Measurements from ENCODE around the gene KCNB1. TPM values are rescaled to one million over a fixed set of nuclear protein-coding genes. Genes with fewer than 3 reads are reported as not detected.

Gene KCNB1
- total RNA-seq, 2 donors from 2014 or later, result 0.52 to 3.3 TPM

DNA sequence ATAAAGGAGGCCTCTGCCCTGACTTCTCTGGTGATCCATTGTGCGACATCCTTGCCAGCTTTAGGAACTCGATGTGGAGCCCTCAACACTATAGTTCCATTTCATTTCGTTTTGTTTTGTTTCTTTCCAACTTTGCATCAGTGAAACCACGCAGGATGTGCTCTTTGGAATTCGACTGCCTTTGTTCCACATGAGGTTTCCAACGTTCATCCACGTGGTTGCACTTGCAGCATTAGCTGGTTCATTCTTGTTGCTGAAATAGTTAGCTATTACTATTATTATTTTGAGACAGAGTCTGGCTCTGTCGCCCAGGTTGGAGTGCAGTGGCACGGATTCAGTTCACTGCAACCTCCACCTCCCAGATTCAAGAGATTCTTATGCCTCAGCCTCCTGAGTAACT, 143.3 kb downstream of the KCNB1 start:
- Histone ChIP-seq H3K27ac (no peak overlapping the region), H3K27me3 (no peaks in the 10 kb centered on the region), H3K36me3 (replicated peaks in 1 of 2; ENCODE audit: insufficient read depth in 1 of 2, low read depth in 2 of 2) (no peaks in the 10 kb centered on the region), H3K9me3 (no peaks in the 10 kb centered on the region), H3K4me3 (no peak overlapping the region), H3K4me1 (no peaks in the 10 kb centered on the region)
- ATAC-seq (no peak), DNase-seq (no peak)
- intact Hi-C loops (cut with DNase I), result loop anchor here (5.0 to 10.0 kb wide), 3 partner anchors 166 to 266 kb away; no protein-coding TSS in a partner anchor
- WGBS, 2 donors, result 43 to 57% methylated on average over 9 of the region's 9 CpGs
- no peak for TF ChIP-seq POLR2A (IDR thresholded peaks at IDR 0.05)
- TF ChIP-seq, protein P1, sequence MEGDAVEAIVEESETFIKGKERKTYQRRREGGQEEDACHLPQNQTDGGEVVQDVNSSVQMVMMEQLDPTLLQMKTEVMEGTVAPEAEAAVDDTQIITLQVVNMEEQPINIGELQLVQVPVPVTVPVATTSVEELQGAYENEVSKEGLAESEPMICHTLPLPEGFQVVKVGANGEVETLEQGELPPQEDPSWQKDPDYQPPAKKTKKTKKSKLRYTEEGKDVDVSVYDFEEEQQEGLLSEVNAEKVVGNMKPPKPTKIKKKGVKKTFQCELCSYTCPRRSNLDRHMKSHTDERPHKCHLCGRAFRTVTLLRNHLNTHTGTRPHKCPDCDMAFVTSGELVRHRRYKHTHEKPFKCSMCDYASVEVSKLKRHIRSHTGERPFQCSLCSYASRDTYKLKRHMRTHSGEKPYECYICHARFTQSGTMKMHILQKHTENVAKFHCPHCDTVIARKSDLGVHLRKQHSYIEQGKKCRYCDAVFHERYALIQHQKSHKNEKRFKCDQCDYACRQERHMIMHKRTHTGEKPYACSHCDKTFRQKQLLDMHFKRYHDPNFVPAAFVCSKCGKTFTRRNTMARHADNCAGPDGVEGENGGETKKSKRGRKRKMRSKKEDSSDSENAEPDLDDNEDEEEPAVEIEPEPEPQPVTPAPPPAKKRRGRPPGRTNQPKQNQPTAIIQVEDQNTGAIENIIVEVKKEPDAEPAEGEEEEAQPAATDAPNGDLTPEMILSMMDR (IDR thresholded peaks at IDR 0.05), result no peak

DNA sequence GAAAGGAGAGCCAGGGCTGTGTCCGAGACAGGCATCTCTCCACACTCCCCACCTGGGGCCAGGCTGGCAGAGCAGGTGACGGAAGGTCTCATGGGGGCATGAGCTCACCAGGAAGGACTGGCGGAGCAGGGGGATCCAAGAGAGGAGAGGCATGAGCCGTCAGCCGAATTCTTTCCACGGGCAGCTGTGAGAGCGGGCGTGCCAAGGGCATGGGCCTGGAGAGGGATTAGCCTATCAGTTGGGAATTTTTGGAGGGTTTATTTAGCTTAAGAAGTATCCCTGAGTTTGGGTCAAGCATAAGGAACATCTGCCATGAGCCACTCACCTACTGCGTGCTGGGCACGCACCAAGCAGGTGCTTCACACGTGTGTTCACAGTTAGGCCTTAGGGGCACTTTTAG, 144.4 kb downstream of the KCNB1 start:
- intact Hi-C loops (cut with DNase I), result loop anchor here (5.0 to 10.0 kb wide), 3 partner anchors 167 to 267 kb away; no protein-coding TSS in a partner anchor
- DNase-seq (no peak), ATAC-seq (no peak)
- Histone ChIP-seq H3K4me1 (no peaks in the 10 kb centered on the region), H3K27me3 (no peaks in the 10 kb centered on the region), H3K36me3 (replicated peaks in 1 of 2; ENCODE audit: insufficient read depth in 1 of 2, low read depth in 2 of 2) (no peaks in the 10 kb centered on the region), H3K9me3 (no peaks in the 10 kb centered on the region), H3K4me3 (no peak overlapping the region), H3K27ac (no peak overlapping the region)
- TF ChIP-seq, protein P1 (IDR thresholded peaks at IDR 0.05), result no peak
- no peak for TF ChIP-seq POLR2A (IDR thresholded peaks at IDR 0.05)
- 85 to 90% methylated on average over 11 of the region's 11 CpGs for WGBS, 2 donors

DNA sequence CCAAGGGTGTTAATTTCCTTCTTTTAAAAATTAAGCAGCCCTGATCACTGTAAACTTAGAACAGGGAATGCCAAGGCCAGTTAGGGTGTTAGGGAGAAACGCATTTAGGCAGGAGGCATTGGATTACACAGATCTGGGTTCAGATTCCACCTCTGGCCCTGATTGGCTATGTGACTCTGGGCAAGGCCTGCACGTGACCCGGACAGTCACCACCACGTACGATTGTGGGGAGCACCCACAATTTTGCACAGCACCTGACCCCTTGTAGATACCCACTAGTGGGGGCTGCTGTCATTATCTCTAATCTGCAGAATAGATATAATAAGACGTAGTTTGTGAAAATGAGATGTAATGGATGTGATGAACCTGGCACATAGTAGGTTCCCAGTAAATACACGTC, 145.1 kb downstream of the KCNB1 start:
- no peak overlapping the region for H3K27ac ChIP-seq
- H3K4me1 ChIP-seq, result no peaks in the 10 kb centered on the region
- no peaks in the 10 kb centered on the region for H3K27me3 ChIP-seq
- DNase-seq (no peak), ATAC-seq (no peak)
- H3K4me3 ChIP-seq, result no peak overlapping the region
- 29 to 51% methylated on average over 4 to 7 of the region's 7 CpGs for WGBS, 2 donors
- intact Hi-C loops (cut with DNase I), result loop anchor here (5.0 to 10.0 kb wide), 3 partner anchors 167 to 267 kb away; no protein-coding TSS in a partner anchor
- no peaks in the 10 kb centered on the region for H3K36me3 ChIP-seq (replicated peaks in 1 of 2; ENCODE audit: insufficient read depth in 1 of 2, low read depth in 2 of 2)
- H3K9me3 ChIP-seq, result no peaks in the 10 kb centered on the region
- no peak for TF ChIP-seq POLR2A (IDR thresholded peaks at IDR 0.05)
- TF ChIP-seq, protein P1 (IDR thresholded peaks at IDR 0.05), result no peak

DNA sequence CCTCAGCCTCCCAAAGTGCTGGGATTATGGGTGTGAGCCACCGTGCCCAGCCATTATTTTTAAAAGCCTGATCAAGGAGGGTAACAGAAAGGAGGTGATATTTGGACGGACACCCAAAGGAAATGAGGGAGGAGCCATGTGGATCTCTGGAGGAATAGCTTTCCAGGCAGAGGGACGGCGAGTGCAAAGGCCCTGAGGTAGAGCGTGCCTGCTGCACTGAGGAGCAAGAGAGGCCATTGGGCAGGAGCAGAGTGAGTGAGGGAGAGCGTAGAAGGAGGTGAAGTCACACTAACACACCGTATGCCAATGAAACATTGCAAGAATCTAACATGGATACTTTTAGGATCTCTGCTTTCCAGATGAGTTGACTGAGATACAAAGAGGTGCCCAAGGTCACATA, 145.7 kb downstream of the KCNB1 start:
- Histone ChIP-seq H3K9me3 (no peaks in the 10 kb centered on the region), H3K4me3 (no peak overlapping the region), H3K4me1 (no peaks in the 10 kb centered on the region), H3K27me3 (no peaks in the 10 kb centered on the region), H3K27ac (no peak overlapping the region), H3K36me3 (replicated peaks in 1 of 2; ENCODE audit: insufficient read depth in 1 of 2, low read depth in 2 of 2) (no peaks in the 10 kb centered on the region)
- WGBS, 2 donors, result 64 to 69% methylated on average over 7 of the region's 7 CpGs
- no peak for TF ChIP-seq POLR2A (IDR thresholded peaks at IDR 0.05)
- TF ChIP-seq, protein P1 (IDR thresholded peaks at IDR 0.05), result no peak
- no peak for DNase-seq
- intact Hi-C loops (cut with DNase I), result loop anchor here (5.0 to 10.0 kb wide), 3 partner anchors 168 to 268 kb away; no protein-coding TSS in a partner anchor
- ATAC-seq, result no peak

DNA sequence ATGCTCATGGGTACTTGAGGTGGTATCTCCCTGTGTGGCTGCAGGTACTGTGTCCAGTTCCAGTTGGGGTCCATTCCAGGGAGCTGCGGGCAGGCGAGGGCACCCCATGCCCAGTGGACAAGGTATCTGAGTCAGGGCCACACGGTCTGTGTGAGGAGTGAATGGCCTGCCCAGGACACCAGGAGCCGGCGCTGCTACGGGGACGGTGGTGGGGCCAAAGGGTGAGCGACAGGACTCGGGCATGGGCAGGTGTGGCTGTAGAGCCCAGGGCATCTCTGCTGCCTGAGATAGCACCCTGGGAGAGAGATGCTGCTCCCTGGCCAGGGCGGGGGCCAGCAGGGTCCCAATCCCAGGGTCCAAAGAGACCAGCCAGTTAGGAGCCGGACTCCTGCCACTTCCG, 147.0 kb downstream of the KCNB1 start:
- Histone ChIP-seq H3K27me3 (no peaks in the 10 kb centered on the region), H3K36me3 (replicated peaks in 1 of 2; ENCODE audit: insufficient read depth in 1 of 2, low read depth in 2 of 2) (no peaks in the 10 kb centered on the region), H3K4me1 (no peaks in the 10 kb centered on the region), H3K27ac (no peak overlapping the region), H3K9me3 (no peaks in the 10 kb centered on the region), H3K4me3 (no peak overlapping the region)
- DNase-seq, result no peak
- no peak for TF ChIP-seq POLR2A (IDR thresholded peaks at IDR 0.05)
- TF ChIP-seq, protein P1 (IDR thresholded peaks at IDR 0.05), result no peak
- WGBS, 2 donors, result 79 to 83% methylated on average over 12 of the region's 12 CpGs
- ATAC-seq, result no peak
- intact Hi-C loops (cut with DNase I), result loop anchor here (5.0 to 10.0 kb wide), 3 partner anchors 169 to 269 kb away; no protein-coding TSS in a partner anchor
